GM12873 (cell line): ENCODE measurements around the gene AMBRA1.

ENCODE experiments used
- CTCF ChIP-seq: IDR thresholded peaks from 2 replicates; pipeline ENCODE4 v1.5.1; 2012; ENCODE audit warnings: low read depth, mild to moderate bottlenecking, moderate library complexity, low read length, control low read depth; ENCODE audit not compliant: insufficient read depth; ENCODE audit errors: missing control alignments

Gene AMBRA1

GRCh38 chr11:46410021-46410420, 183.8 kb downstream of the AMBRA1 start:
- peak; percentile 20 for TF ChIP-seq CTCF

- TF ChIP-seq CTCF, result no peak
These were observed 185.3 kb downstream of the AMBRA1 start for GRCh38 chr11:46408407-46408986.

GRCh38 chr11:46407635-46408034, 186.2 kb downstream of the AMBRA1 start:
- TF ChIP-seq CTCF, result no peak

GRCh38 chr11:46404476-46405017, 189.3 kb downstream of the AMBRA1 start:
- TF ChIP-seq CTCF, result no peak

- TF ChIP-seq CTCF, result no peak
These were observed 190.6 kb downstream of the AMBRA1 start for GRCh38 chr11:46402957-46403902.

GRCh38 chr11:46397526-46397925, 196.3 kb downstream of the AMBRA1 start:
- TF ChIP-seq CTCF, result no peak

- TF ChIP-seq CTCF, result no peak
These were observed 200.1 kb downstream of the AMBRA1 start for GRCh38 chr11:46393759-46394158.
